ENCODE measurements around the gene SSBP3. TPM values are rescaled to one million over a fixed set of nuclear protein-coding genes. Genes with fewer than 3 reads are reported as not detected.
A peak's percentile ranks its signal among the peaks of the same experiment; 100 is the strongest.

SSBP3 gene
- total and polyA plus RNA-seq, 9 of the 15 experiments (the other 6 are each of a cell fraction or from before 2014, with no cell fraction given) = 8.7 to 108 (median 33.8) TPM

- H3K79me2 ChIP-seq (ENCODE audit: control insufficient read depth, insufficient read depth, low read length) = peaks cover 91% of the 10 kb centered on the region
- DNase-seq (ENCODE audit: extremely low read depth in 1 of 4, low spot score in 3 of 4) (peak in 1 of 4 experiments; percentile 35), FAIRE-seq (peak; percentile 26), ATAC-seq (peak; percentile 46)
- intact Hi-C loops (cut with micrococcal nuclease) (loop anchor here (2.0 to 5.0 kb wide), 3 partner anchors 44 to 84 kb away; partner anchors contain the start of gene SSBP3), in situ Hi-C loops (cut with MboI) (no loop called here)
- H4K20me1 ChIP-seq (replicated peaks; ENCODE audit: control insufficient read depth, insufficient read depth, low read length) = peaks cover 50% of the 10 kb centered on the region
- no peaks in the 10 kb centered on the region for H3K27me3 ChIP-seq (ENCODE audit: control insufficient read depth in 2 of 2, insufficient read depth in 2 of 2, low read length in 2 of 2)
- H3K9me3 ChIP-seq (replicated peaks; ENCODE audit: control insufficient read depth, insufficient read depth, low read depth, low read length) = no peaks in the 10 kb centered on the region
- no peak for TF ChIP-seq ZNF253 (CRISPR knock-in tag; conservative IDR thresholded peaks at IDR 0.05)
- TF ChIP-seq ZBTB7A (IDR thresholded peaks at IDR 0.05; ENCODE audit: borderline replicate concordance, control insufficient read depth, low read depth, low read length) = peak; percentile 50; the same call in 1 of the 2 replicates
- TF ChIP-seq, protein P1, sequence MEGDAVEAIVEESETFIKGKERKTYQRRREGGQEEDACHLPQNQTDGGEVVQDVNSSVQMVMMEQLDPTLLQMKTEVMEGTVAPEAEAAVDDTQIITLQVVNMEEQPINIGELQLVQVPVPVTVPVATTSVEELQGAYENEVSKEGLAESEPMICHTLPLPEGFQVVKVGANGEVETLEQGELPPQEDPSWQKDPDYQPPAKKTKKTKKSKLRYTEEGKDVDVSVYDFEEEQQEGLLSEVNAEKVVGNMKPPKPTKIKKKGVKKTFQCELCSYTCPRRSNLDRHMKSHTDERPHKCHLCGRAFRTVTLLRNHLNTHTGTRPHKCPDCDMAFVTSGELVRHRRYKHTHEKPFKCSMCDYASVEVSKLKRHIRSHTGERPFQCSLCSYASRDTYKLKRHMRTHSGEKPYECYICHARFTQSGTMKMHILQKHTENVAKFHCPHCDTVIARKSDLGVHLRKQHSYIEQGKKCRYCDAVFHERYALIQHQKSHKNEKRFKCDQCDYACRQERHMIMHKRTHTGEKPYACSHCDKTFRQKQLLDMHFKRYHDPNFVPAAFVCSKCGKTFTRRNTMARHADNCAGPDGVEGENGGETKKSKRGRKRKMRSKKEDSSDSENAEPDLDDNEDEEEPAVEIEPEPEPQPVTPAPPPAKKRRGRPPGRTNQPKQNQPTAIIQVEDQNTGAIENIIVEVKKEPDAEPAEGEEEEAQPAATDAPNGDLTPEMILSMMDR (IDR thresholded peaks at IDR 0.05 in 2 of 3, conservative IDR thresholded peaks at IDR 0.05 in 1 of 3; ENCODE audit: insufficient read depth in 2 of 3, low read depth in 1 of 3, low read length in 3 of 3) = peak; percentile 1 to 31 (median 3); a peak in 2 of 6 replicates
- TF ChIP-seq SPI1 (IDR thresholded peaks at IDR 0.05; ENCODE audit: borderline replicate concordance, low read depth, low read length) = peak; percentile 36; the same call in 1 of the 2 replicates
- H3K9ac ChIP-seq (ENCODE audit: insufficient read depth in 1 of 2, low read depth in 2 of 2, low read length in 2 of 2) = peak overlapping the region; percentile 3 to 87; a peak in 2 of 4 replicates
- WGBS (ENCODE audit: insufficient coverage, low coverage, missing lambda C conversion rate) = 34% methylated on average over 9 of the region's 9 CpGs
- CTCF ChIA-PET (ENCODE audit: low intra/inter-chr PET ratio) = no interaction called here
- peaks cover 44 to 54% of the 10 kb centered on the region in 2 experiments for H3K4me1 ChIP-seq (replicated peaks in 1 of 2; ENCODE audit: control insufficient read depth in 2 of 2, insufficient read depth in 2 of 2, low read length in 2 of 2)
- BruUV-seq (replicated peaks) = no TSS peak
- H3K4me2 ChIP-seq (ENCODE audit: insufficient read depth, low read length) = peak overlapping the region; percentile 55
- peaks cover 8% of the 10 kb centered on the region for H3K9me1 ChIP-seq (ENCODE audit: control insufficient read depth, insufficient read depth, low read length)
- POLR2A ChIA-PET = interaction anchor here (0.7 to 1.7 kb wide), 4 partner anchors 9 to 175 kb away, joined by 3 to 4 read pairs (median 4); no protein-coding TSS in a partner anchor
- H3K4me3 ChIP-seq = no peak overlapping the region
- H2AFZ ChIP-seq (ENCODE audit: low read depth, low read length) = no peak overlapping the region
- peak overlapping the region; percentile 2; the same call in 2 of the 3 replicates for H3K27ac ChIP-seq (ENCODE audit: extremely low read depth, low read depth, low read length)
- H3K36me3 ChIP-seq (ENCODE audit: control insufficient read depth, insufficient read depth, low read length) = peaks cover 36% of the 10 kb centered on the region; the same call in 2 of the 3 replicates
These were observed 49.5 kb downstream of the SSBP3 start for GRCh38 chr1:54356680-54357147.
